Osteoblast (primary cell): Measurements from ENCODE around the gene STK40. TPM values are rescaled to one million over a fixed set of nuclear protein-coding genes. Genes with fewer than 3 reads are reported as not detected.

Experiments
- DNase-seq: peaks from one replicate; pipeline ENCODE4 v3.0.0; 2011; ENCODE audit warnings: low spot score, mixed read lengths; ENCODE audit not compliant: insufficient read length; ENCODE audit errors: missing footprints
- H2AFZ ChIP-seq: 2 replicates; pipeline ENCODE4 v1.6.0; 2011; ENCODE audit warnings: mild to moderate bottlenecking, low read length
- H3K27ac ChIP-seq: 2 replicates; pipeline ENCODE4 v1.5.1; 2011; ENCODE audit warnings: mild to moderate bottlenecking, low read depth, low read length, moderate library complexity
- H3K27me3 ChIP-seq: 2 replicates; pipeline ENCODE4 v1.6.0; 2012; ENCODE audit warnings: mild to moderate bottlenecking, control low read depth, inconsistent platforms, low read length, moderate library complexity; ENCODE audit not compliant: insufficient read depth
- H3K36me3 ChIP-seq: 2 replicates; pipeline ENCODE4 v1.5.1; 2011; ENCODE audit warnings: mild to moderate bottlenecking, low read length, control low read depth, moderate library complexity; ENCODE audit not compliant: insufficient read depth
- H3K4me1 ChIP-seq: 2 replicates; pipeline ENCODE4 v1.5.1; 2011; ENCODE audit warnings: mild to moderate bottlenecking, low read length, control low read depth, moderate library complexity; ENCODE audit not compliant: insufficient read depth
- H3K4me2 ChIP-seq: 2 replicates; pipeline ENCODE4 v1.6.0; 2011; ENCODE audit warnings: mild to moderate bottlenecking, low read length; ENCODE audit not compliant: insufficient read depth
- H3K4me3 ChIP-seq: fragments of 200-600 bp; sonication (generic); 3 replicates; pipeline ENCODE4 v1.5.1; 2012; ENCODE audit warnings: mild to moderate bottlenecking, low read length, inconsistent platforms; ENCODE audit not compliant: insufficient read depth
- H3K79me2 ChIP-seq: 2 replicates; pipeline ENCODE4 v1.6.0; 2012; ENCODE audit warnings: mild to moderate bottlenecking, low read length, control low read depth, inconsistent platforms; ENCODE audit not compliant: insufficient read depth
- H3K9me3 ChIP-seq: 2 replicates; pipeline ENCODE4 v1.5.1; 2011; ENCODE audit warnings: low read depth, low read length, control low read depth
- H4K20me1 ChIP-seq: 2 replicates; pipeline ENCODE4 v1.6.0; 2012; ENCODE audit warnings: mild to moderate bottlenecking, low read length, control low read depth; ENCODE audit not compliant: insufficient read depth
- CTCF ChIP-seq: IDR thresholded peaks from 2 replicates; pipeline ENCODE4 v1.5.1; 2011; ENCODE audit warnings: mild to moderate bottlenecking, low read depth, low read length, moderate library complexity; ENCODE audit errors: extremely low read depth
- total RNA-seq: library from RNA; depleted of rRNA; stranded (reverse); fragments of >200 nt; gene quantifications from 2 replicates; pipeline ENCODE4 v1.2.3, GENCODE V29; 2012

Gene STK40
- total RNA-seq, 1 donor = 11.9 TPM

- TF ChIP-seq CTCF = no peak
- Histone ChIP-seq H4K20me1 (peaks cover 14% of the 10 kb centered on the region), H3K27me3 (no peaks in the 10 kb centered on the region), H3K4me2 (peak overlapping the region; percentile 98), H2AFZ (no peak overlapping the region), H3K79me2 (no peaks in the 10 kb centered on the region), H3K4me3 (no peak overlapping the region), H3K4me1 (peaks cover 8% of the 10 kb centered on the region), H3K27ac (no peak overlapping the region), H3K36me3 (peaks cover 45% of the 10 kb centered on the region), H3K9me3 (no peaks in the 10 kb centered on the region)
- DNase-seq = no peak
Observed at GRCh38 chr1:36305915-36306209, 79.9 kb downstream of the STK40 start.

DNA sequence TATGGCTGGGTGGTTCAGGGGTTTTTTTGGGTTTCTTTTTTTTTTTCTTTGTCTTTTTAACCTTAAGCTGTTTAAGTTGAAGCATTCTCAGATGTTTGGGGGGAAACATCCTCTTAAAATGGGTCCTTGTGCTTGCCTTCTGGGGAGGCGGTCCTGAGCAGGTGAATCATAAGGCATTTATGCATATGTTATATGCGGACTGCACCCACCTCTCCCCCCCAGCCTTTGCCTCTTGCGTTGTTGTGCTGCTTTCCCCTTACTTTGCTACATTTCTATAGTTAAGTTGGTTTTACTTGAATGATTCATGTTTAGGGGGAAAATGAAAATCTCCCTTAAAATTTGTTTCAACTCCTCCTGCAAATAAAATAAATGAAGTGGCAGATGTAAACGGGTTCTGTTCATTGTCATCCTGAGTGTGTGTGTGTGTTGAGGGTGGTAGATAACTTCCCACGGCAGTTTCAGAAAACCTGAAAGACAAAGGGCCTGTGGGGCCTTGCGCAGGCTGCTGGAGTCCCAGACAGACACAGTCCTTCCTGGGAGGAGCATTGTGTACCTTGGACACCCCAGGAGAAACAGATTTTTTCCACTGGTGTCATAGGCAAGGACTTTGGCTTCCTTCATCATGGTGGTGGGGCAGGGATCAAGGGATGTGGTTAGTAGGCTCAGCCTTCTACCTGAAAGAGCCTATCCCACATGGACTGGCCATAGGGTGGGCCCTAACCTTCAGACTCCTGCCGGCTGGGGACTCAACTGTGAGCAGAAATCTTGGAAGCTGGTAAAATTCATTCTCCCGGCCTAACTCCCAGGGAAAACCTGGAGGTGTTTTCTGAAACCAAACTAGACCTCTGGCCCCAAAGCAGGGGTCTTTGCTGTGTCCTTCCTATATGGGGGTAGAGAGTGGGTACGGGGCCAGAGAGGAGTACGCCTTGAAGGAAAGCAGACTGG is 80.5 kb downstream of the STK40 start:
- H3K4me2 ChIP-seq = no peak overlapping the region
- H2AFZ ChIP-seq = no peak overlapping the region
- H3K79me2 ChIP-seq = no peaks in the 10 kb centered on the region
- no peaks in the 10 kb centered on the region for H3K27me3 ChIP-seq
- H3K4me3 ChIP-seq = no peak overlapping the region
- peaks cover 51% of the 10 kb centered on the region for H3K36me3 ChIP-seq
- peaks cover 20% of the 10 kb centered on the region for H4K20me1 ChIP-seq
- H3K27ac ChIP-seq = no peak overlapping the region
- H3K4me1 ChIP-seq = peaks cover 11% of the 10 kb centered on the region
- no peak for TF ChIP-seq CTCF
- no peaks in the 10 kb centered on the region for H3K9me3 ChIP-seq
- DNase-seq = peak; percentile 68

DNA sequence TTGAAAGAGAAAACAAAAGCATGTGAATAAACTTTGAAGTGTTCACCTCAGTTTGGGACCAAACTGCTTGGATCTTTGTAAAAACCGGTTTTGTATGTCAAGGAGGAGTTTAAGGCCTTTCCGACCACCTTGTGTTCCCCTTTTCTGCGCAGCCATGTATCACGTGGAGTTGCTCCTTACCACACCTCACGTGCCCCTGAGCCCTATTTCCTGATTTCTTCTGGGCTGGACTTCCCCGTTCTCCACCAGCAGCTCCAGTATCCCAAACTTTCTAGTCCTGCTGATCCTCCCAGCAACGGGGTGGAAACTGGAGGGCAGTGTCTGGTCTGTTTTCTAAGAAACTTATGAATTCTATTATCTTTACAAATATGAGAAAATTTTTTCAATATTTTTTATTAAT is 81.2 kb downstream of the STK40 start:
- no peak for TF ChIP-seq CTCF
- Histone ChIP-seq H3K27ac (no peak overlapping the region), H4K20me1 (peaks cover 23% of the 10 kb centered on the region), H3K4me2 (no peak overlapping the region), H3K4me3 (no peak overlapping the region), H2AFZ (no peak overlapping the region), H3K27me3 (no peaks in the 10 kb centered on the region), H3K79me2 (no peaks in the 10 kb centered on the region), H3K9me3 (no peaks in the 10 kb centered on the region), H3K36me3 (peaks cover 54% of the 10 kb centered on the region), H3K4me1 (peaks cover 19% of the 10 kb centered on the region)
- DNase-seq = no peak

DNA sequence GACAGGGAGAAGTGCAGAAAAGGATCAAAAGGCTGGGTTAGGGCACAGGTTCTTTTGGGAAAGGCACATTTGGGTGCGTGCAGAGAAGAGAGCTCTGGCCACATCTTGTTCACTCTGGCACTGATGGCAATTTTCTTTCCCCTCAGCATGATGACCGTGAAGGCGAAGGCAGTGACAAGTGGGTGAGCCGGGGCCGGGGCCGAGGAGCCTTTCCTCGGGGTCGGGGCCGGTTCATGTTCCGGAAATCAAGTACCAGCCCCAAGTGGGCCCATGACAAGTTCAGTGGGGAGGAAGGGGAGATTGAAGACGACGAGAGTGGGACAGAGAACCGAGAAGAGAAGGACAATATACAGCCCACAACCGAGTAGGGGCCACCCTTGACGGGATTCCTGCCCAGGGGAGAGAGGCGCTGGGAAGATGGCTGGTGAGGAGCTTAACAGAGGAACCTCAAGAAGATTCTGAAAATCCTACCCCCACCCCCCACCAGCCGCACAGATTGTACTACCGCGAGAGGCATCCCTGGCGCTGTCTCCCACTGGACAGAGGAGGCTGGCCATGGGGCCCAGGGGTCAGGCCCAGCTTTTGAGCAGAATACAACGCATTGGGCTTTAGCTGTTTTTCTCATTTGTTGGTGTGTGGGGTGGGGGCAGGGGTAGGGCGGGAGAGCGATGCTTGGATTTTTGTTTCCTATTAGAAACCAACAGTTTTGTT is 81.9 kb downstream of the STK40 start:
- H3K4me1 ChIP-seq = peaks cover 21% of the 10 kb centered on the region
- no peak overlapping the region for H2AFZ ChIP-seq
- TF ChIP-seq CTCF = no peak
- no peak overlapping the region for H3K4me2 ChIP-seq
- no peaks in the 10 kb centered on the region for H3K9me3 ChIP-seq
- peaks cover 55% of the 10 kb centered on the region for H3K36me3 ChIP-seq
- H3K4me3 ChIP-seq = no peak overlapping the region
- H3K27ac ChIP-seq = no peak overlapping the region
- DNase-seq = peak; percentile 76
- H4K20me1 ChIP-seq = peaks cover 23% of the 10 kb centered on the region
- H3K79me2 ChIP-seq = peaks cover 1% of the 10 kb centered on the region
- no peaks in the 10 kb centered on the region for H3K27me3 ChIP-seq
